ENCODE results near the gene CTDSP2. TPM values are rescaled to one million over a fixed set of nuclear protein-coding genes. Genes with fewer than 3 reads are reported as not detected.

Gene CTDSP2
- total and polyA plus RNA-seq, 10 of the 15 experiments (the other 5 are each of a cell fraction or from before 2014, with no cell fraction given): 17.3 to 98.2 (median 54.1) TPM

DNA sequence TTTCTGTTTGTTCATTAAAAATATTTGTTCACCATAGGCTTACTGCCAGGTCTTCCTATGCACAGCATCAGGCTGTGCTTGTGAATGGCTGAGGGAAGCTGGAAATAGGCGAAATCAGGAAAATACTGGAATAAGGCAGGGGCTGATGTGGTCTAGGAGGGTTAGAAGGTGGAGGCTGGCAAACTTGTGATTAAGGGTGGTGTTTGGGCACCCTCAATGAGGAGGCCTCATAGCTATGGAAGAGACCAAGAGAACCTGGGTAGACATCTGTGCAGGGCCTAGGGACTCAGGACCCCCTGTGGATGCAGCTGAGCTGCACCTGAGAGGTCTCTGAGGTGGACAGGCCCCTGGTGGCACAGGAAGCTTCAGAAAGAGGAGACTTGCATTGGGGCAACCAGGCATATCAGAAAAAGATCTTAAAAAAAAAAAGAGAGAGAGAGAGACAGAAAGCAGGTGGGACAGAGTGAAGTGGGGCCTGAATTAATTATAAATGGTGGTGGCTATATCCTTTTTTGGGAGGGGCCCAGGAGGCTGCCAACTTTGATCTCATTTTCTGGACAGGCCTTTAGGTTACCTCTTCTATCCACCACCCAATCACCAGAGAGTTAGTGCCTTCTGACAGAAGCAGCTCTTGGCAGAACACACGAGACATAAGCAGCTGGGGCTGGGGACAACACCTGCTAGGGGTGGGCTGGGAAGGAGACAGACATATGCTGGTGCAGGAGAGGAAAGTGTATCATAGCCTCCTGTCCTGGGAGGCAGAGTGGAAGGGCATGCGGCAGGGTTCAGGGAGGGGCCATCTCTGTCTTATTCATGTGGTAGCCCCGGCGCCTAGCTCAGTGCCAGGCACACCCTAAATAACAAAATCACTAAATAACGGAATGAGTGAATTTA lies 48.1 kb upstream of the CTDSP2 start:
- Histone ChIP-seq H3K36me3 (ENCODE audit: control insufficient read depth in 2 of 2, insufficient read depth in 2 of 2, low read length in 1 of 2) (no peaks in the 10 kb centered on the region), H4K20me1 (ENCODE audit: control insufficient read depth, insufficient read depth) (no peaks in the 10 kb centered on the region), H3K79me2 (ENCODE audit: control insufficient read depth, insufficient read depth, low read length) (no peaks in the 10 kb centered on the region), H3K27ac (ENCODE audit: control insufficient read depth, insufficient read depth) (no peak overlapping the region), H3K9ac (ENCODE audit: control insufficient read depth, insufficient read depth, low read length) (peak overlapping the region; percentile 4; the same call in 1 of the 2 replicates), H3K4me2 (ENCODE audit: control insufficient read depth, insufficient read depth) (no peak overlapping the region), H3K9me3 (replicated peaks; ENCODE audit: control insufficient read depth, insufficient read depth, low read length) (no peaks in the 10 kb centered on the region), H3K4me3 (no peak overlapping the region), H3K27me3 (replicated peaks in 1 of 2; ENCODE audit: control insufficient read depth in 2 of 2, insufficient read depth in 2 of 2, low read length in 1 of 2) (no peaks in the 10 kb centered on the region; a peak in 2 of 4 replicates), H3K4me1 (ENCODE audit: control insufficient read depth, insufficient read depth, low read length) (peaks cover 53% of the 10 kb centered on the region), H2AFZ (ENCODE audit: control insufficient read depth, low read depth, low read length) (no peak overlapping the region)
- no TSS peak for BruUV-seq (replicated peaks)
- intact Hi-C loops (cut with micrococcal nuclease; ENCODE audit: unreplicated experiment): no loop called here
- RAD21 ChIA-PET (ENCODE audit: unreplicated experiment): interaction anchor here (1.2 to 15.2 kb wide), 3 partner anchors 49 to 138 kb away, joined by 3 to 273 read pairs (median 88); partner anchors contain the start of gene CTDSP2
- SMC1A ChIA-PET (ENCODE audit: uncharacterized antibody, unreplicated experiment): interaction anchor here (0.5 to 17.5 kb wide), 9 partner anchors 9 to 275 kb away, joined by 3 to 416 read pairs (median 4); partner anchors contain the start of gene CTDSP2
- no peak for ATAC-seq
- FAIRE-seq: no peak
- CTCF ChIA-PET: interaction anchor here (1.1 to 5.8 kb wide), 12 partner anchors 11 to 143 kb away, joined by 3 to 131 read pairs (median 6); partner anchors contain the start of gene CDK4
- POLR2A ChIA-PET: interaction anchor here (0.7 to 11.1 kb wide), 4 partner anchors 14 to 59 kb away, joined by 3 to 112 read pairs (median 4); partner anchors contain the start of gene CTDSP2
- no peak for TF ChIP-seq SMAD5 (IDR thresholded peaks at IDR 0.05; ENCODE audit: low read depth)
- DNase-seq (ENCODE audit: low read depth, low spot score): no peak
- 93% methylated on average over 6 of the region's 6 CpGs for WGBS (ENCODE audit: insufficient coverage, insufficient replicate concordance, low lambda C conversion rate, missing lambda C conversion rate)
- in situ Hi-C loops (cut with MboI): no loop called here

DNA sequence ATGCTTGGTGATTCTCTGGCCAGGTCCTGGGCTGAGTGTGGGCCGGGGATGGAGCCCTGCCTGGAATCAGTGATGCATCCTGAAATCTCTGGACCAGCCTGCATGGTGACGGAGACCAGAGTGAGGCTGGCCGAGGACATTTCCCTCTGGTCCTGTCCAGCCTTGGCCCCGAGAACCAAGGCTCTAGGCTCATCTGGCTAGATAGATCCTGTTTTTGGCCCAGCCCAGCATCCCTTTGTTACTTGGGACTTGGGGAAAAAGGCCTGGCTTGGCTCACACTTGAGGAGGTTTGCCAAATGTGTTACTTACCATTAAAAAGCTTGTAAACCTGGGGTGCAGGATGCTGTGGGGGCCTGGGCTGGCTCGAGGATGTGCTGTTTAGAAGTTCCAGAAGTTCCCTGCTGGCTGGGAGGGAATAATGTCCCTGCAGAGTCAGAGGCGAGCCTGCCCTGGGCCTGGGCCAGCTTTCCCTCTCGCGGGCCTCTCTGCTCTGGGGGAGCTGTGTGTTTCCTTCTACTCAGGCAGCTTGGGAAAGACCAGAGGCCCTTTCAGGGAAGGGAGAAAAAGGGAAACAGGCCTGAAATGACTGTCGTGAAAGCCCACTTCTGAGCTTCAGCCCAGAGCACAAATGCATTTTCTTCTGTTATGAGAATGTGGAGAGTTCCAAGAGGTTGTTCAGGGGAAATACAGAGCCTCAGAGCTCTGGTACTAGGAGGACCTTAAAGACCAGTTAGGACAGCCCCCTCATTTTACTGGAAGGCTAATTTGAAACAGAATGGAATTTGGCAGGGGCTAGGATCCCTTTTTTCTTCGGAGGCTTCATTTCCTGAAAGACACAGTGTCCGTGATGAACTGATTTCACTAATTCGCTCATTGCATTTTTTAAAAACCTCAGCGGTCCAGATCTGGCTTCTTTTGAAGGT lies 47.2 kb upstream of the CTDSP2 start:
- Histone ChIP-seq H3K36me3 (ENCODE audit: control insufficient read depth in 2 of 2, insufficient read depth in 2 of 2, low read length in 1 of 2) (no peaks in the 10 kb centered on the region), H3K27me3 (replicated peaks in 1 of 2; ENCODE audit: control insufficient read depth in 2 of 2, insufficient read depth in 2 of 2, low read length in 1 of 2) (no peaks in the 10 kb centered on the region; a peak in 2 of 4 replicates), H3K27ac (ENCODE audit: control insufficient read depth, insufficient read depth) (no peak overlapping the region), H3K4me2 (ENCODE audit: control insufficient read depth, insufficient read depth) (no peak overlapping the region), H3K4me3 (no peak overlapping the region), H3K9me3 (replicated peaks; ENCODE audit: control insufficient read depth, insufficient read depth, low read length) (no peaks in the 10 kb centered on the region), H4K20me1 (ENCODE audit: control insufficient read depth, insufficient read depth) (no peaks in the 10 kb centered on the region), H2AFZ (ENCODE audit: control insufficient read depth, low read depth, low read length) (no peak overlapping the region), H3K4me1 (ENCODE audit: control insufficient read depth, insufficient read depth, low read length) (peaks cover 46% of the 10 kb centered on the region), H3K9ac (ENCODE audit: control insufficient read depth, insufficient read depth, low read length) (no peak overlapping the region), H3K79me2 (ENCODE audit: control insufficient read depth, insufficient read depth, low read length) (no peaks in the 10 kb centered on the region)
- ChIA-PET CTCF (interaction anchor here (0.6 to 5.4 kb wide), 5 partner anchors 12 to 64 kb away, joined by 3 to 47 read pairs (median 13); no protein-coding TSS in a partner anchor), POLR2A (interaction anchor here (2.2 kb wide), 1 partner anchor 13 kb away, joined by 5 read pairs; no protein-coding TSS in a partner anchor), SMC1A (ENCODE audit: uncharacterized antibody, unreplicated experiment) (interaction anchor here (1.6 to 17.5 kb wide), 2 partner anchors 10 to 54 kb away, joined by 6 to 416 read pairs; partner anchors contain the start of gene CTDSP2), RAD21 (ENCODE audit: unreplicated experiment) (interaction anchor here (6.7 to 15.2 kb wide), 2 partner anchors 48 to 58 kb away, joined by 88 to 273 read pairs; partner anchors contain the start of gene CTDSP2)
- ATAC-seq (no peak), FAIRE-seq (no peak), DNase-seq (ENCODE audit: low read depth, low spot score) (no peak)
- peak; percentile 91 for TF ChIP-seq EED (IDR thresholded peaks at IDR 0.05; ENCODE audit: low read depth)
- TF ChIP-seq EZH2 (IDR thresholded peaks at IDR 0.05; ENCODE audit: borderline replicate concordance, control insufficient read depth, low read depth, low read length): no peak
- TF ChIP-seq IKZF1 (conservative IDR thresholded peaks at IDR 0.05): 0 out of 2 replicates have a peak, but pooled peaks have one; percentile 17
- peak; percentile 48; the same call in 1 of the 2 replicates for TF ChIP-seq FOXM1 (IDR thresholded peaks at IDR 0.05; ENCODE audit: low read depth, low read length)
- peak; percentile 33; the same call in 1 of the 2 replicates for TF ChIP-seq RUNX3 (IDR thresholded peaks at IDR 0.05; ENCODE audit: low read length)
- 0 out of 4 replicates have a peak, but pooled peaks of 1 of the 2 experiments have one; percentile 9 for TF ChIP-seq ETV6 (conservative IDR thresholded peaks at IDR 0.05 in 1 of 2, IDR thresholded peaks at IDR 0.05 in 1 of 2; ENCODE audit: borderline replicate concordance in 1 of 2, low read depth in 1 of 2)
- TF ChIP-seq NFIC (IDR thresholded peaks at IDR 0.05; ENCODE audit: low read depth, low read length): peak; percentile 77; the same call in 1 of the 2 replicates
- TF ChIP-seq JUNB (IDR thresholded peaks at IDR 0.05): peak; percentile 49; the same call in 1 of the 2 replicates
- TF ChIP-seq USF1 (IDR thresholded peaks at IDR 0.05; ENCODE audit: borderline replicate concordance, extremely low read length, insufficient read depth, low read depth, low read length): no peak
- peak in 1 of 2 experiments; percentile 33; a peak in 1 of 4 replicates for TF ChIP-seq IKZF2 (IDR thresholded peaks at IDR 0.05)
- intact Hi-C loops (cut with micrococcal nuclease; ENCODE audit: unreplicated experiment): no loop called here
- BruUV-seq (replicated peaks): no TSS peak
- WGBS (ENCODE audit: insufficient coverage, insufficient replicate concordance, low lambda C conversion rate, missing lambda C conversion rate): 62% methylated on average over 13 of the region's 13 CpGs
- in situ Hi-C loops (cut with MboI): no loop called here
